A172 (cell line): ENCODE measurements around the gene AIPL1. TPM values are rescaled to one million over a fixed set of nuclear protein-coding genes. Genes with fewer than 3 reads are reported as not detected.

Source experiments
- DNase-seq: peaks from one replicate; pipeline ENCODE4 v3.0.0-alpha.2; 2015; ENCODE audit warnings: low spot score
- total RNA-seq: library from RNA; depleted of rRNA; stranded (reverse); fragments of >200 nt; shearing (Covaris generic); gene quantifications from 2 replicates; pipeline ENCODE4 v1.2.3, GENCODE V29; 2014; rRNA removed

AIPL1 gene
- total RNA-seq, 1 experiment from 2014 or later = not detected

DNA sequence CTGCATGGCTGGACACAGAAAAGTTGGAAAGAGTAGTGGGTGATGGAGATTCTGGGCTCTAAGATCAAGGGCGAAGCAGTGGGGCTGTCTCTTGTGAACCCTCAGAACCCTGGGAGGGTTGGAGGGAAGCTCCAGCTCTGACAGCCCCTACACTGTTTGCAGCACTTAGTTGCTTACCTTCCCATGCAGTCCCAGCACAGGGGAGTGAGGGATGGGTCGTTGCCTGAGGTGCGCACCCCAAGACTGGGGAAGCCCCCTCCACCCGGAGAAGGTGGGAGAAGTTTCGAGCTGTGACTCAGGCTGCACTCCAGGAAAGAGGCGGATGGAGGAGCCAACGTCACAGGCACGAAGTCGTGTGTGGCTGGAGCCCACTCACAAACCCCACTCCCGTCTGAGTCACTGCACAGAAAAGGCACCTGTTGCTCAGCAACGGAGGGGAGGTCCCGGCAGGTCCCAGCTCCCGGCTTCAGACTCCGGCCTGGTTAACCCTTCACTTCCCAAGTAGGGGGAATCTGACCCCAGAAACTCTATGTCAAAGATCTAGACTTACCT, 60.1 kb downstream of the AIPL1 start:
- DNase-seq = peak; percentile 80

DNA sequence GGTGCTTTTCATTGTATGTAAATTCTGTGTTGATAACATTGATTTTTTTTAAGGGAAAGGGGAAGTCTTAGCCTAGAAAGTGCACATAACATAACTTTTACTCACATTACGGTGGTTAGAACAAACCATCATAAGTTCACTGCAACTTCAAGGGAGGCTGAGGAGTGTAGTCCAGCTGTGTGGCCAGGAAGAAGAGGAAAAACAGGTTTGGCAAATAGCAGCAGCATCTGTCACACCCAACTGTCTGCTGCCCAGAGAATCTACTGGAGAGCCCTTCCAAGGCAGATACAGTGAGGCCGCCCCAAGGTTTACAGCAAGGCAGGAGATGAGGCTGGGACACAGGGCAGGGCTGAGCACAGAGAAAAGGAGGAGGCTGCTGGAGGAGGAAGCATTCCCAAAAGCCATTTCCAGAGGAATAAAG, 60.6 kb downstream of the AIPL1 start:
- no peak for DNase-seq

Other genes starting within 250 kb of the AIPL1 start
- gene PIMREG, start 9.3 kb upstream of the AIPL1 start, total RNA-seq = 81.2 and 96.3 TPM in 2 replicates
- 9.8 and 13.0 TPM in 2 replicates for gene PITPNM3, start 121.4 kb upstream of the AIPL1 start, total RNA-seq
- 18.8 and 21.7 TPM in 2 replicates for gene KIAA0753, start 205.6 kb upstream of the AIPL1 start, total RNA-seq
- 128 and 236 TPM in 2 replicates for gene TXNDC17, start 205.9 kb upstream of the AIPL1 start, total RNA-seq
- gene MED31, start 216.5 kb upstream of the AIPL1 start, total RNA-seq = 28.1 and 29.1 TPM in 2 replicates
- gene C17orf100, start 216.6 kb upstream of the AIPL1 start, total RNA-seq = 0.24 and 0.89 TPM in 2 replicates